Measurements from ENCODE around the gene FYN. TPM values are rescaled to one million over a fixed set of nuclear protein-coding genes. Genes with fewer than 3 reads are reported as not detected.

Gene FYN
- total and polyA plus RNA-seq, 2 of the 13 experiments (the other 11 are each of a cell fraction or from before 2014, with no cell fraction given) = 15.5 to 24.6 TPM

- ChIA-PET POLR2A (no interaction called here), CTCF (ENCODE audit: low intra/inter-chr PET ratio, low total read pairs) (no interaction called here)
- H3K4me2 ChIP-seq (ENCODE audit: low read depth, low read length) = no peak overlapping the region
- H3K36me3 ChIP-seq (replicated peaks in 1 of 2; ENCODE audit: control insufficient read depth in 1 of 2, insufficient read depth in 2 of 2, low read length in 2 of 2) = no peaks in the 10 kb centered on the region
- TF ChIP-seq ZNF609 (CRISPR knock-in tag; IDR thresholded peaks at IDR 0.05; ENCODE audit: borderline replicate concordance) = no peak
- TF ChIP-seq MBNL3 (CRISPR knock-in tag; conservative IDR thresholded peaks at IDR 0.05) = no peak
- WGBS (ENCODE audit: low lambda C conversion rate) = 67% methylated on average over 5 of the region's 5 CpGs
- no peaks in the 10 kb centered on the region for H3K9me3 ChIP-seq (ENCODE audit: low read length)
- ATAC-seq (no peak), DNase-seq (ENCODE audit: low spot score) (no peak), FAIRE-seq (no peak)
- no peak overlapping the region for H3K4me3 ChIP-seq (replicated peaks in 1 of 3; ENCODE audit: insufficient read depth in 1 of 3, low read depth in 2 of 3, low read length in 3 of 3)
- H3K27ac ChIP-seq (ENCODE audit: extremely low read length, insufficient read depth, low read length) = no peak overlapping the region
- H3K79me2 ChIP-seq (ENCODE audit: insufficient read depth, low read length) = no peaks in the 10 kb centered on the region
- intact Hi-C loops (cut with micrococcal nuclease; ENCODE audit: unreplicated experiment) (no loop called here), in situ Hi-C loops (cut with HindIII; ENCODE audit: extremely low pct_ligation_motif_present, low pct_unique_long_range_greater_than_20kb) (no loop called here)
- peaks cover 9% of the 10 kb centered on the region for H3K4me1 ChIP-seq (ENCODE audit: insufficient read depth, low read length)
- no peaks in the 10 kb centered on the region for H4K20me1 ChIP-seq (ENCODE audit: insufficient read depth, low read length)
- H2AFZ ChIP-seq (ENCODE audit: low read length) = no peak overlapping the region
- no peak overlapping the region for H3K9ac ChIP-seq (ENCODE audit: insufficient read depth, low read depth, low read length)
- no peaks in the 10 kb centered on the region for H3K27me3 ChIP-seq (ENCODE audit: control insufficient read depth in 1 of 2, insufficient read depth in 2 of 2, low read length in 2 of 2)
- BruUV-seq (replicated peaks) = no TSS peak
These were observed 54.6 kb downstream of the FYN start for GRCh38 chr6:111818539-111819226.

Data from HepG2 (cell line).